Caki2 (cell line): ENCODE data around the gene IP6K3. TPM values are rescaled to one million over a fixed set of nuclear protein-coding genes. Genes with fewer than 3 reads are reported as not detected.

ENCODE experiments used
- DNase-seq: peaks from one replicate; pipeline ENCODE4 v3.0.0-alpha.2; 2015; ENCODE audit warnings: low read depth
- in situ Hi-C: cut with HindIII; loops from 2 replicates; pipeline ENCODE4 v1.10.0; 2016; ENCODE audit warnings: low sequenced_read_pairs, low pct_unique_long_range_greater_than_20kb, mixed read lengths
- total RNA-seq: library from RNA; depleted of rRNA; stranded (reverse); fragments of >200 nt; shearing (Covaris generic); gene quantifications from 2 replicates; pipeline ENCODE4 v1.2.3, GENCODE V29; 2014; ENCODE audit warnings: low replicate concordance; rRNA removed

IP6K3 gene
- total RNA-seq, 1 experiment from 2014 or later = 0.07 TPM

- in situ Hi-C loops = no loop called here
- DNase-seq = peak; percentile 88
Measured at GRCh38 chr6:33672808-33673207, 73.9 kb downstream of the IP6K3 start.

- peak; percentile 24 for DNase-seq
- in situ Hi-C loops = no loop called here
Measured at GRCh38 chr6:33671744-33672072, 75.0 kb downstream of the IP6K3 start.

Other genes with a start within 250 kb of the IP6K3 start
- gene BAK1, start 166.6 kb downstream of the IP6K3 start, total RNA-seq = 101 and 103 TPM in 2 replicates
- gene ITPR3, start 125.6 kb downstream of the IP6K3 start, total RNA-seq = 59.3 and 60.1 TPM in 2 replicates
- 41.7 and 68.5 TPM in 2 replicates for gene UQCC2, start 35.2 kb downstream of the IP6K3 start, total RNA-seq
- gene LEMD2, start 42.2 kb upstream of the IP6K3 start, total RNA-seq = 150 and 167 TPM in 2 replicates
- not detected in 2 replicates for gene MLN, start 57.1 kb upstream of the IP6K3 start, total RNA-seq